AML-193 (cell line): Measurements from ENCODE around the gene NEURL1.
"Not testable (repeated sequence)": the region's sequence is repeated elsewhere in the genome, so short reads cannot be mapped to it uniquely, and the experiment has no call there.

ENCODE experiments used
- DNase-seq, 2 experiments: peaks; one replicate each; lab custom pipeline; 2025; lab: John Stamatoyannopoulos, UW

The NEURL1 gene

DNA sequence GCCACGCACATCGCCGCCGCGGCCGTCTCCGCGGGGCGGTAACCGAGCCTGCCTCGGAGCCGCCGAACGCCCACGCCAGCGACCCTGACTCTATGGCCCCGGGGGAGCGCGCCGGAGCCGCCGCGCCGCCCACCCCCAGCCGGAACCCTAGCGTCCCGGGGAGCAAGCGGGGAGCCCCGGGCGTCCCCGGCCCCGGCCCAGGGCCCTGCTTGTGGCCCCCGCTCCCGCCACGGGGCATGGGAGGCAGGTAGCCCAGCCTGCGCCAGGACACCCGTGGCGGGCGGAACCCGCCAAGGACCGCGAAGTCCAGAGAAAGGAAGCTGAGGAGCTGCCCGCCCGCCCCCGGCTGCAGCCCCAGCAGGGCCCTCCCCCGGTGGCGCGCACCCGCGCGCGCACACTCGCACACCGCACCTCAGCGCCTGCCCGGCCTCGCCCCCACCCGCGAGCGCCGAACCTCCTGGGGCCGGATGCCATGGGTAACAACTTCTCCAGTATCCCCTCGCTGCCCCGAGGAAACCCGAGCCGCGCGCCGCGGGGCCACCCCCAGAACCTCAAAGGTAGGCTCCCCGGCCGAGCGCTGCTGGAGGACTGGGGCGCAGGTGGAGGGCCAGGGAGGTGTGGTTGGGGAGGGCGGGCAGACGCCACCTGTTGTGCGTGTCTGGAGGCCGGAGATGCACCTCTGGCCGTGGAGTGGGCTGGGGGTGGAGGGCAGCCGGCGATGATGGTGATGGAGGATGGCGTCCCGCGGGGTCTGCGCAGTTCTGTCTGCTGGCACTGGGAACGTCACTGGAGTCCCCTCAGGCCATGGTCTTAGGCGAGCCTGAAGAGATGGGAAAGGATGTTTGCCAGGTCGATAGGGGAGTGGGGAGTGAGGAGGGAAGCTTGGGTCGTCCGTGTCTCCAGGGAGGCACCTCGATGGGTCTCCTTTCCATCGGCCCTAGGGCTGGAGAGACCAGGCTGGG, 692 bp downstream of the NEURL1 start:
- DNase-seq: no peak

DNA sequence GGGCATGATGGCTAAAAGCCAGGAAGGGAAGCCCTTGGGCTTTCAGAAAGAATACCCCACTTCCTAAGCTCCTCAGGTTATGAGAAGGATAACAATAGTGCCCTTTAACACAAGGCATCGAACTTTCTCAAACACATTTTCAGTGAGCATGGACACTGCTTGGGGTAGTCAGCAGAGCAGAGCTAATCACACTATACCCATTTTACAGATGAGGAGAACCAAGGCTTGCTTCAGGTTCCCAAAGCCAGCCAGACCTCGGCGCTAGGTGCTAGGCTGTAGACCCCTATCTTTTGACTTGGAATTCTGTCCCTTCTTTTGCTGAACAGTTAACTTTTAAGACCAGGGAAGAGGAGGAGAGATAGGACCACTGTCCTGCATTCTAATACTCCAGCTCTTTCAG, 1.8 kb downstream of the NEURL1 start:
- DNase-seq: no peak

DNA sequence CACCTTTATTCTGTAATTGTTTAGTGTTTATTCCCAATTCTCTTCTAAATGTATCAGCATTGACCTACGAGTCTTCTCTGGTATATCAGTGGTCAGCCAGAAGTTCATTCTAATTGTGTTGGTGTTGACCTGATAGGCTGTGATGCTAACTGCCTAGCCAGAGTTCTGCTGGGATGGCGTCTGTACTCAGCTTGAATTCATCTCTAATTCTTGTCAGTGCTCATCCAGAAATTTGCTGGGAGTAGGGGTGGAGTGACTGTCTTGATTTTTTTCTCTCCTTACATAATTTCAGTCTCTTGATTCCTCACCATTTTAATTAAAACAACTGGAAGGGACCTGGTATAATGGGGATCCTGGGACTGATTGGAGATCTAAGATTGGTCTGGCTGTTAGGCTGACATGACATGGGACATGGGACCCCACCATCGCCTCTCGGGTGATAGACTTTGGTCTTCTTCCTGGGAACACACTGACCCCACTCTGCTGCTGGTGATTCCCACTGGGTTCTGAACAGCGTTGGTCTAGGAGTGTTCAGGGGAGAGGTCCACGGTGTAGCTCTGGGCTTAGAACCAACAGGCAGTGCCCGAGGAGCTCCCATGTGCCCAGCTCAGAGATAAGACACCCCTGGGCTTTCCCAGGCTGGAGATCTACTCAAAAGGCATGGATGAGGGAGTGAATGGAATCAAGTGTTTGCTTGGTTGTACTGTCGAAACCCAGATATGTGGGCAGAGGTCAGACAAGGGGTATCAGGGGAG, 3.8 kb downstream of the NEURL1 start:
- no peak for DNase-seq

DNA sequence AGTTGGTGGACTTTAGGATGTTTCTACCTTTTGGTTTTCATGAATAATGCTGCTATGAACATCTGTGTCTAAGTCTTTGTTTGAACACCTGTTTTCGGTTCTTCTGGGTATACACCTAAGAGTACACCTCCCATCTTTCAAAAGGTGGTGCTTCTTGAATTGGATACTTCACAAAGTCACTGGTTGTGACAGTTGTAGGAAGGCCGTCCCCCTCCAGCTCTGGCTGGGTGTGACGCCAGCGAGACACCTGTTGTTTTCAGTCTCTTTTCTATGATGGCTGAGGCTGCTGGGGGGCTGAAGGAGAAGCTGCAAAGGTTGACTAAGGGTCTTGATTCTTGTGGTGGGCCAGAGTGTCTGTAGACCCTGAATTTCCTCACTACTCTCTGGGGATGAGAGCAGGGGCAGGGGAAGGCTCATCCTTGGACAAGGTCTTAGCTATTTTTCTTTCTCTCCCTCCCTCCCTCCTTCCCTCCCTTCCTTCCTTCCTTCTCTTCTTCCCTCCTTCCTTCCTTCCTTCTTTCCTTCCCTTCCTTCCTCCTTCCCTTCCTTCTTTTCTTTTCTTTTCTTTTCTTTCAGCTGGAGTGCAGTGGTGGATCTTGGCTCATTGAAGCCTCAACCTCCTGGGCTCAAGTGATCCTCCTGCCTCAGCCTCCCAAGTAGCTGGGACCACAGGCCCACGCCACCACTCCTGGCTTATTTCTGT, 5.6 kb downstream of the NEURL1 start:
- no peak for DNase-seq

DNA sequence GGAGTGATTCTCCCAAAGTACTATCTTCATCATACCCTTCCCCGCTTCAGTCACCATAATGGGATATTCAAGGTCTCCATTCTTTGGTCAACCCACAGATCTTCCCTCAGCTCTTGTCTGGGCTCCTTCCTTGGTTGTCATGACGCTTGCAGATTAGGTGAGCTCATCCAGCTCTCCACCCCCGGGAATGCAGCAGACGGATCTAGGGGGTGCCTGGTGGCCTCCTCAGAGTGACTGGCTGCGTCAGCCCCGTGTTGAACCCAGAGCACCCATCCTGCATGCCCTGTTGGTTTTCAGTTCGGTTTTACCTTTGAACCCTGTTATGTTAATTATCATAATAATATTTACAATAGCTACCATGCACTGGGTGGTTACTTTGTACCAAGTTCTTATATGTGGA, 6.4 kb downstream of the NEURL1 start:
- no peak for DNase-seq

DNA sequence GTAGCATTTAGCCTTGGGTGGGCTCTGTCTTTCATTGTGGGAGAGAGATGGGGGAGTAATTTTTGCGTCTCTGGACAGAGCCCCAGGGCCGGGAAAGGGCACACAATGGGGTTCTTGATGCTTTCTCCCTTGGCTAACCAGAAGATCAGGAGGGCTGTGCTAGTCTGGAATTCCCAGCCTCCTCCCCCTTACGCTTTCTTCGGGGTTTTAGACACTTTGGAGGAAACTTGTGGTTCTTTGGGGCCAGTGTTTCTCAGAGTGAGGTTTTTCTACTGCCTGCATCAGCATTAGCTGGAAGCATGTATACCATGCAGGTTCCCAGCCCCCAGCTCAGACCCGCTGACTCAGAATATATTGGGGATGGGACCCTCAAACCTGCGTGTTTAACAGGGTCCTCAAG, 7.0 kb downstream of the NEURL1 start:
- DNase-seq: no peak

DNA sequence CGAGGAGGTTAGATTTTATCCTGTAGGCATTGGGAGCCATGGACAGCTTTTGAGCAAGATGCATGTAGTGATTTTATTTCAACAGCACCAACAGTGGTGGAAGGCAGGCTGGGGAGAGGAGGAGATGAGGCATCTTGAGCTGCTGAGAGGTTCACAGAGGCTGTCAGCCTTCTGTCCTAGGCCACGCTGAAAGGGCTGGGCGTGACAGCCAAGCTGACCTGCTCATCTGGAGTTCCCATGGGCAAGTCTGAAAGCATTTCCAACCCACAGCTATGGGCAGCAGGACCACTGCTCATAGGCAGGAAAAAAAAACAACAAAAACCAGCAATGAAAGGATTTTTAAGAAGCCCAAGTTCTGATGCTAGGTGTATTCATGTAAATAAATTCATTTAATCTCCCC, 7.7 kb downstream of the NEURL1 start:
- no peak for DNase-seq

DNA sequence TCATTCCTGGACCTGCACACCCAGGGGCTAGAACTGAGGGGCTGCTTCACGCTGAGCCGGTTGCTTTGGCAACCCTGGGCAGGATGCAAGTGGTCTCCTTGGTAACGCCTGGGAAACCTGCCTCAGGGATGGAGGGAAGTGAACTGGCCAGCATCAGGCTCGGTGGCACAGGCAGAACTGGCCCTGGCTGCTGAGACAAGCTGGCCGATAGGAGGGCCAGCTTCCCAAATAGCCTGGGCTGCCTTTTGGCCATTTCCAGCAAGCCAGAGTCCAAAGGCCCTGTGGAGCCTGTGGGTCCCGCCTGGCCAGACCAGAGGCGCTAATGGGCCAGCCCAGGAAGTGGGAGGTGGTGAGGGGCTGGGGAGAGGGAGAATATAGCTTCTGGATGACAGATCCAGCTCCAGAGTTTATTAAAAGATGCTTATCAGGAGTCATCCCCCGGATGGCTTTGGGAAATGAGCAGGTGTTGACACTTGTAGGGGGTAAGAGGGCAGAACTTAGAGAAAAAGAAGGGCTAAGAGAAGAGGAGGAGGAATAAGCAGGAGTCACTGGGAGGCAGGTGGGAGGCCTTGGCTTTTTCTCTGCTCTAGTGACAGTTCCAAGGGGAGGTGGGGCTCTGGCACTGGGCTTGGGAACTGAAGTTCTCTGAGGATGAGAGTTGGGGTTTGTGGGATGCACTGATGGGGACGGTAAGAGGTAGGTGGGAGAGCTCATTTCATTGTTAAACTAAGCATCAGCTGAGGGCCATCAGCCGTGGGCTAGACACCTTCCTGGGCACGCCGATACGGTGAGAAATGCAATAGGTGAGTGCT, 9.6 kb downstream of the NEURL1 start:
- DNase-seq: no peak

DNA sequence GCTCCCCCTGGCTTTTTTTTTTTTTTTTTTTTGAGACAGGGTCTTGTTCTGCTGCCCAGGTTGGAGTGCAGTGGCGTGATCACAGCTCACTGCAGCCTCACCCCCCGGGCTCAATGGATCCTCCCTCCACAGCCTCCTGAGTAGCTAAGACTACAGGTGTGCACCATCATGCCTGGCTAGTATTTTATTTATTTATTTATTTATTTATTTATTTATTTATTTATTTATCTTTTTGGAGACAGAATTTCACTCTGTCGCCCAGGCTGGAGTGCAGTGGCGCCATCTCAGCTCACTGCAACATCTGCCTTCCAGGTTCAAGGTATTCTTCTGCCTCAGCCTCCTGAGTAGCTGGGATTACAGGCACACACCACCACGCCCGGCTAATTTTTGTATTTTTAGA, 10.3 kb downstream of the NEURL1 start:
- not testable (repeated sequence) for DNase-seq

DNA sequence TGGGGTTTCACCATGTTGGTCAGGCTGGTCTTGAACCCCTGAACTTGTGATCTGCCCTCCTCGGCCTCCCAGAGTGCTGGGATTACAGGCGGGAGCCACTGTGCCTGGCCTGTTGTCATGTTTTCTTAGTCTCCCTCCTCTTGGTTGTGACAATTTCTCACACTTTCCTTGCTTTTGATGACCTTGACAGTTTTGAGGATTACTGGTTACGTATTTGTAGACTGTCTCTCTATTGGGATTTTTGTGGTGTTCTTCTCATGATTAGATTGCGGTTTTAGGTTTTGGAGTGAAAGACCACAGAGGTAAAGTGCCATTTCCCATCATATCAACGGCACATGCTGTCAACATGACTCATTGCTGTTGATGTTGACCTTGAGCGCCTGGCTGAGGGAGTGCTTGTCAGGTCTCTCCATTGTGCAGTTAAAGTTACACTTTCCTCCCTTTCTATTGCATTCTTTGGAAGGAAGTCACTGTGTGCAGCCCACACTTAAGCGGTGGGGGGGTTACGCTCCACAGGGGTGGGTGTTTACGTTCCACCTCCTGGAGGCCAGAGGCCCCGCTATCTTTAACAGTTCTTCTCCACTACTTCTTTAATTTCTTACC, 10.8 kb downstream of the NEURL1 start:
- DNase-seq: no peak

DNA sequence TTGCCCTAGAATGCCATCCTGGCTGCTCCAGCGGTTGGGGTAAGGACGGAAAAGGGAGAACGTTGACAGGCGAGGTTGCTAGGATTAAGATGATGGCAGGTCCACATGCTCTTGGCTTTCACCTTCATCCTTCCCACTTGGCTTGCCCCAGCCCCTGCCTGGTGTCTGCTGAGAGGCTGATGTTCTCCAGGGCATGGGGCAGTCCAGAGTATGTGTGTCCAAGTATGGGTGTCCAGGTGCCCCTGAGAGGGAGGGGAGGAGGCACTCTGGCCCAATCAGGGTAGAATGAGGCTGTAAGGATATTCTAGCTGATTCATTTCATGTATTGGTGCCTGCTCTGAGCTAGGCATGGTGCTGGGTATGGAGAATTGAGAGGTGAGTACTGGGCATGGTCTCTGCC, 12.6 kb downstream of the NEURL1 start:
- no peak for DNase-seq

DNA sequence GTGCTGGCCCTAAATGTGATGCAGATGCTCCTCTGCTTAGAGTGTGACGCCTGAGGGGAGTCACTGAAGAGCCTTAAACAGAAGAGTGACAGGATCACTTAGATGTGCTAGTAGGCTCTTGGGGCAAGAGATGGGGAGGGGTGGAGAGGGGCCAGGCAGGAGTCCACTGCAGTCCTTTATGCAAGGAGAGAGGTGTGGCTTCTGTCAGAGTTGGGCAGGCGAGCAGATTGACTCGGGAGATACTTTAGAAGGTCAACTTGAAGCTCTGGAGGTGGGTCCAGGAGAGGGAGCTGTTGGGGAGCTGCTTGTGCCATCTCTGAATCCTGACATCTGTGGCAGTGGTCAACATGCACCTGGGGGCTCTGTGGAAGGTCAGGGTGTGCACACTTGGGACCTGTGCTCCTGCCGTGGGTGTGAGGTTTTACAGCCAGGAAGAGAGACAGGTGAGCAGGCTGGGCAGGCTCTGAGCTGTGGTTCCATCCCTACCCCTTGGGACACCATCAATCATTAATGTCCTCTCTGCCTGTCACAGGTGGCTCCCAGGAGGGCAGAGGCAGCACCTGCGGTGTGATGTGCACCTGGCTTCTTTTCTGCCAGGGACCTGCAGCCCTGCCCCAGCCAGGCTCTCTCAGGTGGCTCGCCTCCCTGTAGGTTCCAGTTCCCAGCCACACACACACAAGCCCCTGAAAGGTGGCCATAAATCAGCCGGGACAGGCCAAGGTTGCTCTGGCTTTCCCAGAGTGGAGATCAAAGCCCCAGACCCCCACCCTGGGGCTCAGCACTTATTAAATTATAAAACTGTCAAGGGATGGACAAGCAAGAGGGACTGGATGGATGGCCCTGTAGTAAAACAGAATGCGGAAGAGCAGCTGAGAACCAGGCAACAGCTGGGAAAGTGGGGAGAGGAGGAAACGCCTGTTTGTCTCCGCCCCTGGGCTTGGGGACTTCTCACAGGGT, 14.0 kb downstream of the NEURL1 start:
- DNase-seq: no peak

DNA sequence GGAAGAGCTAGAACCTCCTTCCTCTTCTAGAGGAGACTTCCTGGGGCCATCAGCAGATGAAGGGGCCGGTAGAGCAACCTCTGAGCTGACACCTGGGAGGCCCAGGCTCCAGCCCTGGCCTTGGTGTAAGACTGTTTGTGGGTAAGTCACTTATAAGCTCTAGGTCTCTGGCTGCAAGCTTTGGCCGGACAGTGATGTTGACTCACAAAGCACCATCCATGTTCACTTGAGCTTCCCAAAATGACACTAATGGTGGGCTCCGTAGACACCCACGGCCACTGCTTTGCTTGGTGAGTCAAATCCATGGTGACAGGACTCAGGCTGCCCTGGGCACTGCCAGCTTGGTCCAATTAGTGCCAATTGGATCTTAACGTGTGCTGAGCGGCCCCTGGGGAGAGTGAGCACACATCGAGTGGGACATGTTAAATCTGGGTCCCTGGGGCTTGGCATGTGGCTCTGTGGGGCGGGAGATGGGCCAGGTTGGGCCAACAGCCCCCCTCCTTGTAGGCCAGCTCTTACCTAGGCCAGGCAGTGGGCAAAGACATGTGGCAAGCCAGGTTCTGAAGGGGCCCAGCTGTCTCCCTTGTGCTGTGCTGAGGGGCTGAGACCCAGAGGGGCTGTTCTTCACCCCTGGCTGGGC, 16.7 kb downstream of the NEURL1 start:
- DNase-seq: no peak

DNA sequence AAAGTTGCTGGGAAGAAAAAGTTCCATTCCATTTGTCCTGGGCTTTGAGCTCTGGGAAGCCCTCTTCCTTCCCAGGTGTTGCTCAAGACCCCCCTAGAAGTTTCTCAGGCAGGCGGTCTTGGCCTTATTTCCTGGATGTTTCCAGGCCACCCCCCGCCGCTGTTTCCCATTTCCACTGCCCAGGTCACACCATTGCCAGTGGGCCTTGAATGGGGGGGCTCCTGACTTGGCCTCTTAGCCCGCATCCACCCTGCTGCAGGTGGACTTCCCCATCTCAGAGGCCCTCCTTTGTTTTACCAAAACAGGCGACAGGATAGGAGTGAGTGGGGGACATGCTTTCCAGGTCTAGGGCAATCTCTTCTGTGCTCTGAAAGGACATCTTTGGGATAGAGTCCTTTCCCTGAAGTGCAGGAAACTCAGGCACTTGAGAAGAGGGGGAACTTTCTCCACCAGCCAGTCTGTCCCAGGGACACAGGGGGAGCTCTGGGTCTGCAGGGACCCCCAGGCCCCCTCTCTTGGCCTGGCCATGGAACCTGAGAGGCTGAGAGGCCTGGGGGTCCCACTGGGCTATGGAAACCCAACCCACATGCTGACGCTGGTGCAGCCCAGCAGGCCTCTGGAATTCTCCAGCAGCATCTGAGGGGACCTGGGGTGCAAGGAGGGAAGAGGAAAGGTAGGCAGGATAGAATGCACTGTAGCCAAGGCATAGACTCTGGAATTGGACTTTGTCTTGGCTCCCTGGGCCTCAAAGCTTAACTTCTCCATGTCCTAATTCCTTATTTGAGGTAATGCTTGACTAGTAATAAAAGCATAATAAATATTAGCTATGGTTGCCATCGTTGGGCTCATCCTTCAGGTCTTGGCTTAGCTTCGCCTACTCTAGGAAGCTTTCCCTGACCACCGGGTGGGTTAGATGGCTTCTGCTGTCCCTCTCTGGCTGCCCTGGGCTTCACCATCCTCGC, 17.6 kb downstream of the NEURL1 start:
- no peak for DNase-seq

DNA sequence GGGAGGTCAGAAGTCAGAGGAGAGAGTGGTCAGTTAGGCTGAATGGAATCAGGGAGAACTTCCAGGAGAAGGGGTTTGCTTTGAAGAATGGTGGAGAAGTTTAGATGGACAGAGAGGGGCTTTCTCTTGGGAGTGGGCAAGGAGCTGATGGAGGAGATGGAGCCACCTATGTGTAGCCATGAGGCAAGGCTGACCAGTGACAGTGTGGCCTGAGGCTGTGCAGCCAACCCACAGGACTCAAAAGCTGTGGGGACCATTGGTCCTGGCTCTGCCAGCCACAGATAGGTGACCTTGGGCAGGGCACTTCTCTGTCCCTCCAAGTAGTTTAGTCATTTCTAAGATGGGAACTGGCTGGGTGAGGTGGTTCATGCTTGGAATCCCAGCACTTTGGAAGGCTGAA, 18.7 kb downstream of the NEURL1 start:
- no peak for DNase-seq

DNA sequence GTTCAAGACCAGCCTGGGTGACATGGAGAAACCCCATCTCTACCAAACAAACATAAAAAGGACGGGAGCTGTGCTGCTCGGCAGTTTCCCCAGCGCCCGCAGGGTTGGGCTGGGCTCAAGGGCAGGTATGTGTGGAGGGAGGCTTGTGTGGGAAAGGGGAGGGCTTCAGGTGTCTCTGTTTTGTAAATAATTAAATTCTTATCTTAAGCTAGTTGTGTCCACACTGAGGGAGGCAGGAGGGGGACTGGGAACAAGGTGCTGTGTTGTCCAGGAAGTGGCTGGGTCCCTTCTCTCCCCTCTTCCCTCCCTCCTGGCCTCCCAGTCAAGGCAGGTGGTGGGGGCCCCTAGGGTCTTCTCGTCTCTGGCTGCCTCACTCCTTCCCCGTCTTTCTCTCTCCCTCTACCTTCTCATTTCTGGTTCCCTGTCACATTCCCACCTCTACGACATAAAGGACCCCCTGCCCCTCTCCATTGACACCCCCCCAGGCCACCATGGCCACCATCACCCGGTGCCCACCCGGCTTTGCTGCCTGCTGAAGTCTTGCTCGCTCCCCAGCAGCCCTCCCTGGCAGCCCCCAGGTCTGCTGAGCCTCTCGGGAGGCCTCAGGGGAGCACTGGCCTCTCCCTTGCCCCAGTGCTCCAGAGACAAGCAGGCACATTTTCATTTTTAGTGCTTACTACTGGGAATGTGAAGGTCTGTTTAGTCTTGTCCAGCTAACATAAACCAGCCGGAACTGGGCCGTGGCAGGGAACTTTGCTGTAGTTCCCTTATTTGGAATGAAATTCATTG, 19.3 kb downstream of the NEURL1 start:
- no peak for DNase-seq

DNA sequence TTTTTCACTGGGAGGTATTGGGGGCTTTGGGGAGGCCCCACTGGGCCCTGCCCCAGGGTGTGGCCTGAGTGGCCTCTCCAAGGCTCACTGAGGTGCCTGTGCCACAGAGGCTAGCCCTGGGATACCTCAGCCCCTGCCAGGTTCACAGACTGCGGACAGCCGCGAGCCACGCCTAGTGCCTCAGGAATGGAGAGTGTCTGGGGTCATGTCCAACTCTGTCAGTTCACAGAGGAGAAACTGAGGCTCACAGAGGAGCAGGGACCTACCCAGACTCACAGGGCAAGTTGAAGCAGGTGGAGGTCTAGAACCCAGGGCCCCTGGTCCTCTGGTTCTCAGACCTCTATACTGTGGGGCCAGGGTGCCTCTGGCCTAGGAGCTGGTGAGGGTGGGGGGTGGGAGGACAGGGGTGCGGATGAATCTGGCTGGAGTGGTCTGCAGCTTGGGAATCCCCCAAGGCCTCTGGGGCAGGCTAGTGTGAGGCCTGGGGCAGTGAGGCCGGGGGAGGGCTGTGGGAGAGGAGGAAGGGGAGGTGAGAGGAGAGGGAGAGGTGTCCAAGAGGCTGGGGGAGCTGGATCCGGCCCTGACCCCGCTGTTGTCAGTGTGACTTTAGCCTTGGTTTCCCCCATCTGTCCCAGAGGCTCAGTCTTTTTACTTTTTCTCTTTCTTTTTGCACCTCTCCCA, 20.0 kb downstream of the NEURL1 start:
- no peak for DNase-seq
